GM19372 (cell line): ENCODE measurements around the gene GABARAPL2.
"Not testable (repeated sequence)": the region's sequence is repeated elsewhere in the genome, so short reads cannot be mapped to it uniquely, and the experiment has no call there.

ENCODE experiments used
- ATAC-seq: cut with Tn5 transposase; IDR thresholded peaks from one replicate; pipeline ENCODE4 v1.9.1; 2021; ENCODE audit warnings: mild to moderate bottlenecking, low read depth, moderate library complexity; ENCODE audit not compliant: unreplicated experiment

The GABARAPL2 gene

DNA sequence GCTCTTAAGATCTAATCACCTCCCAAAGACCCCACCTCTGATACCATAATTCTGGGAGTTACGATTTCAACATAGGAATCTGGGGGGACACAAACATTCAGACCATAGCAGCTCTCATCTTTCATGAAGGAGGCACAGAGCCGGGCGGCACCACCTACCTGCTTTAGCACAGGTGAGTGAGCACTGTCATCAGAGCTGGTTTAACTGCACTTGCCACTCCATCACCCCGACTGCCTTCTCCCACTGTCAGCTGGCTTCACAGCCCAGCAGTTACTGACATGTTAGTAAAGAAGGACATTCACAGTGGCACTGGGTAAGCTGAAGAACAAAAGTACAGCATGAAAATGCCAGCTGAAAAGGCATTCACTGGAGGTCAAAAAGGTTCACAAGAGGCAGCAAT lies 22.5 kb downstream of the GABARAPL2 start:
- ATAC-seq, result no peak

DNA sequence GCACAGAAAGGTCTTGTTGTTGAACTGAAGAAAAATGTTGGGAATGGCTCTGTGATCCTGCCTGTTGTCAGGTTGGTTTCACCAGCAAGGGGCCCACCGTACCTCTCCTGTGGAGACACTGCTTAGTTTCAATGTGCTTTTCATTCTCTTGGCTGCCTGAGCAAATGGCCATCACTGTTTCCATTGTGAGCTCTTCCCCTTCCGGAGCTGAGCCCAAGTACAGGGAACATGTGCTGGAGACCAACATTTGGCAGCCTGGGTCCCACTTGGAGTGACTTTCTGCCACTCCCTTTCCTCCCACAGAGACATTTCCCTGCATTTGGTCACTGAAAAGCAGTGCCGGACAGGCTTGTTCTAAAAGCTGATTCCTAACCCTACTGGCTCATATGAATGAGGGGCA lies 23.1 kb downstream of the GABARAPL2 start:
- no peak for ATAC-seq

DNA sequence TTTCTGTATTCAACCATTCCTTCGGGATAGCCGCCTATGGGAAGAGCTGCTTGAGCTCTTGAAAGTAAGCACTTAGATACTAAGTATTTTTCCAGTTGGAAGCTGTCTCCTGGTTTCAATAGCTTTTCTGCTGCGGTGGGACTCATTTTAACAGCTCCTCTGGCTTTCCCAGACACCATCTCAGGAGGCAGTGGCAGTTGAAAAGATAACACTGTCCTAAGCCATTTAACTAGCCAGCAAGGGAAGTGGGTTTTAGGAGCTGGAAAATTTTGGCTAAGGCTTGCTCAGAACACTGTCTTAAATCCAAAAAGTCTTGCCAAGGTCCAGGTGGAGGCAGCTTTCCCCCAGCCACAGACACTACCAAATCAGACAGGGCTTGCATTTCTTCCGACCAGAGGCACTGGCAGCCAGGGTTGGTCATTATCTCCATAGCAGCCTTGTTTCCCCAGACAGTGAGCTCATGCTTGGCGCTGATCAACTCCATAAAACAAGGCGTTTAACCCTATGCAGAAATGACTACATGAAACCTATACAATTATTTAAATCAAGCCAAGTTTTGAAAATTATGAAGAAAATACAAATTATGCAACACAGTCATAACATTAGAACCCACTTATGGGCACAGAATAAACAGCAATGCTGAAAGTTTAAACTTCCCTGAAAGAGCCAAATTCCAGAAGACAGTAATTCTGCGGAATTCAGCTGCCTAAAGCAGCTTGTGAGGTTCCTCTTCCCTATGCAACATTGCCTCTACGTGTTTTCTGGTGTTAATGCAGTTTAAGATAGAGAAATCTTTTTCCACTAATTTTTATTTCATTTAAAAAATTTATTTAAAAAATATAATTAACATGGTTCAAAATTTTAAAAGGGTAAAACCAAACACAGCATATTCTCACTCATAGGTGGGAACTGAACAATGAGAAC lies 25.0 kb downstream of the GABARAPL2 start:
- ATAC-seq, result no peak

DNA sequence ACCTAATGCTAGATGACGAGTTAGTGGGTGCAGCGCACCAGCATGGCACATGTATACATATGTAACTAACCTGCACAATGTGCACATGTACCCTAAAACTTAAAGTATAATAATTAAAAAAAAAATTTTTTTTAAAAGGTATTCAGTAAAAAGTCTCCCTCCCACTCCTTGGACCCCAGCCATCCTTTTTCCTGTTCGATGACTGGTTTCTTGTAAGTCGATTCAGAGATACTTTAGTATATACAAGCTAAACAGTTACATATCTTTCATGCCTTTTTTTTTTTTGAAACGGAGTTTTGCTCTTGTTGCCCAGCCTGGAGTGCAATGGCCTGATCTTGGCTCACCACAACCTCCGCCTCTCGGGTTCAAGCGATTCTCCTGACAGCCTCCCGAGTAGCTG lies 25.7 kb downstream of the GABARAPL2 start:
- ATAC-seq, result not testable (repeated sequence)

DNA sequence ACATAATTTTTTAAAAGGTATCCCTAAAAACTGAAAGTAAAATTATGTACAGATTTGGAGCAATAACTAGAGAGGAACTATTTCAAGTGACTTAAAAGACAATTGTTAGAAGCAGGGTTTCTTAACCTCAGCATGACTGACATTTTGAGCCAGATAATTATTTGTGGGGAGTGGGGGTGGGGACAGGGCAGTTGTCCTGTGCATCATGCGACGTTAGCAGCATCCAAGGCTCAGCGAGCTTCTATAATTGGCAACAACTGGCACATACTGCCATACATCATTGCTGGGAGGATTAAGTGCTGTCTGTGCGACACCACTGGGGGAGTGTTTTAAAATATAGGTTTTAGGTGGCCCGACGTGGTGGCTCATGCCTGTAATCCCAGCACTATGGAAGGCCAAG lies 27.1 kb downstream of the GABARAPL2 start:
- no peak for ATAC-seq

DNA sequence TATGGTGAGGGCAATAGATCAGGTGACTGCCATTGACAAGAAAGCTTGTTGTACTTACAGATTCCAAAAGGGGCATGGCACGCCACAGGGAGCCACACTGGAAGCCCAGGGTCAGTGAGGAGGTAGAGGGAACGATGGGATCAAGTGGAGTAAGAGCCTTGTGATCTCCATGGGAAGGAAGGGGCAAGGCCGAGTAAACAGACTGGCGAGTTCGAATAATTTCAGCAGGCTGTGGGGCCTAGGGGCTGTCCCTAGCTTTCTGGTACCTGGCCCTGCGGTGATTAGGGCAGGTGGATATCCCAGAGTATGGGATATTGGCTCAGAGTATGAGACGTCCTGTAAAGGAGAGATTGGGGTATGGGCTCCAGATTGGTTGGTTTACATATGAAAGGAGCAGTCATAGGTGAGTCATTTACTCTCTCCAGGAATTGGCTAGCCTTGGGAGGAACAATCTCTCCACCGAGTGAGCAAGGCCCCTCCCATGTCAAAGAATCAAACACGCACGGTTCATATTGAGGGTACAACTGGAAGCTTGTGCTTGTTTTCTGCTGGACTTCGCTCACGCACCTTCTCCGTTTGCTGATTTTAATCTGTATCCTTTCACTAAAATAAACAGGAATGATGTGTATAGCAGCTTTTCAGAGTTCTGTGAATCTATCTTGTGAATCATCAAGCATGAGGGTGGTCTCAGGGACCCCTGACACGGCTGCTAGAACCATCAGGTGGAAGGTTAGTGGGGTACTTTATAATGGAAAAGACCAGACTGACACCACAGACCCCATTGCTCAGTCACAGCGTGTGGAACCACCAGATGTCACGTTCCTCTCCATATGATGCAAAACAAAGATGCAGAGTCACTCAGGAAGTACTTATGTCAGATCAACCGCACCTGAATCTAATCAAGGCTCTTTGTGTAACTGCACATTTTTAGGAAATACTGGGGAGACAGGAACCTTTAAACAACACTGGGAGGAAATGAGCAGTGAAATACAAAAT lies 27.9 kb downstream of the GABARAPL2 start:
- ATAC-seq, result no peak

DNA sequence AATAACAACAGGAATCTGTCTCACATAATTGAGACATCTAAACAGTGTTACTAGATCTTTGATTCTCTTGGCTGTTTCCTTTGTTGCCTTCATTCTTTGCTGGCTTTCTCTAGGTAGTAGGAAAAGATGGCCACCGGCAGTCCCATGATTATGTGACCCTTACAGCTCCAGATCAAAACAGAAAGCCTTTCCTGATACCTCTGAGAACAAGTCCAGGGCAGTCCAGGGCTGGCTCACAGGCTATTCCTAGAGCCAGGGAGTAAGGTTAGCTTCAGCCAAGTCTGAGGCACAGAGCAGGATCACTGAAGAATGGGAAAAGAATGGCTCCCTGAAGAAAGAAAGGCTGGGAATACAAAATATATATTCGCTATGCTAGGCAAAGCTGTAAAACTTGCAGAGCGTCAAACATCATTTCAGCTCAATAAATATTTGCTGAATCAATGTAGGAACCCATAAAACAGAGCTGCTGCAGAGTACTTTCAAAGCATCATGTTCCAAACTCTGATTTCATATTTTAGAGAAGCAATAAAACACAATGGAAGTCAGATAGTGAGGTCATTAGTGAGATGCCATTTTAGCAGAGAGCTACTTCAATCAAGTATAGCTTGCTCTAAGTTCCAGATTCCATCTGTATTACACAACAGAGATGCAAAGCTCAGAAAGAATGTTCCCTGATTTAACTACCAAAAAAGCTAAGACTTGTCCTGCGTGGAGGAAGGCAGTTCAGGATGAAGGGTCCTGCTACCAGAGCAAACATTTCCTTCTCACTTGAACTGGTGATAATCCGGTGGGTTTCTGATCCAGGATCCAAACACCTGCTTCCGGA lies 33.5 kb downstream of the GABARAPL2 start:
- no peak for ATAC-seq

DNA sequence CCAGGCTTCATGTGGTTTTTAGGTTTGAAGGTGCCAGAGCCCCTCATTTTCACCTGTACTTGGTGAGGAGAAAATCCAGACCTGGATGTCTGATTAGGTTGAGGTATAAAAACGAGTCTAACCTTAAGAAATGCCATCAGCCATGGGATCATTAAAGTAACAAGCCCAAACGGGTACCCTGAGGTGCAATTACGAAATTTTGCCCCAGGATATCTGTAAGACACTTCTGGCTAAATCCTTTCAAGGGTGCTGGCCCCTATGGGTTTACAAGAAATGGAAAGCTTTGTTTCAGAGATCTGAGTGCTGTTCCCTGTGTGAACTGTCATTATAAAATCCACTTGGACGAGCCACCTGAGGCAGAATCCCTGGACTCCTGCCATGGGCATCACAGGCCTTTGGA lies 37.1 kb downstream of the GABARAPL2 start:
- ATAC-seq, result no peak

DNA sequence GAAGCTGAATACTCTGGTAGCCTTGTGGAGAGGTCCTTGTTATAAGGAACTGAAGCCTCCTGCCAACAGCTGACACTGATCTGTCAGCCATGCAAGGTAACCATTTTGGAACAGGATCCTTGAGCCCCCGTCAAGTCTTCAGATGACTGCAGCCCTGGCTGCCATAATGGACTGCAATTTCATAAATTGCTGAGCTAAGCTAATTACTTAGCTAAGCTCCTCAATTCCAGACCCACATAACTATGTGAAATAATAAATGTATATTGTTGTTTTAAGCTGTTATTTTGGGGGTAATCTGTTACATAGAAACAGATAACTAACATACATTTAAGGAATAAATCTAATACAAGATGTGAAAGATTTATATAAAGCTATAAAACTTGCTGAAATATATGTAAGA lies 40.3 kb downstream of the GABARAPL2 start:
- no peak for ATAC-seq

DNA sequence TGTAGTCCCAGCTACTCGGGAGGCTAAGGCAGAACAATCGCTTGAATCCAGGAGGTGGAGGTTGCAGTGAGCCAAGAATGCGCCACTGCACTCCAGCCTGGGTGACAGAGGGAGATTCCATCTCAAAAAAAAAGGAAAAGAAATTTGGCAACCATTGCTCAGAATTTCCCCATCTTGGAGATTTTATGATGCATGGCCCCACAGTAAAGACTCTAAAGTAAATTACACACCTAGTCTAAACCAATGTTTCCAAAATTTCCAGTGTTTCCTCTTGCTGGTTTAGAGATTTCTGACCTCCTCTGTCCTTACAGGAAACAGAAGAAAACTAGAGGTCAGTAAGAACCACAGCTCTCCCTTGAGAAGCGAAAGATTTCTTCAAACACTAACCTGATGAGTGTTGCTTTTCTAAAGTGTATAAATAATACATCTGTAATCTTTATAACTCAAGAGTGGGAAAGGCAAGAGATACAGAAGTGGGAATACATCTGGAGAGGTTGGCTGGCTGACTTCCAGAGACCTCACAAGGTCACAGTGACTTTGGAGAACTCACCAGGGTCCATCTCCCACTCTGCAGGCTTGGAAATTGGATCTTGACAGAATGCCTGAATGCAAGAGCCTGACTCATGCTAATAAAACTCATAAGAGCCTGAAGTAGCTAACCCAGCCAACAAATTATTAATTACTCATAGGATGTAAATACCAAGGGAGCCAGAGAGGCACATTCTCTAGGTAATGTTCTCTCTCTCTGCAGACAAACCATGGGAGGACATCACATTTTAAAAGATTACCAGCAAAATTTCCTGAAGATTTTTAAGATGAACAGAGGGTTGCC lies 48.1 kb downstream of the GABARAPL2 start:
- ATAC-seq, result no peak

DNA sequence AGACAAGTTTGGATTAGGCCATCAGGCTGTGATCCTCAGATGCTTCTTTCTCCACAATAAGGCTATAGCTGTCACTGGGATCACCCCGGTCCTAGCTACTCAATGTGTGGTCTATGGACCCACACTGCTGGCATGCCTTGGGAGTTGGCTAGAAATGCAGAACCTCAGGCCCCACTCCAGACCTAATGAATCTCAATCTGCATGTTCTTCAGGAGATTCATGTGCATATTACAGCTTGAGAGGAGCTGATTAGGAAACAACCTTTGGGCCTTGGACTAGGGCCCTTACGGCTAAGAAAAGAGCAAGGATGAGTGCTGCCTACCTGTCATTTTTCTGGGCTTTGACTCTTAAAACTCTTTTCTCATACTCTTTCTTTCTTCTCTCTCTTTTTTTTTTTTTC lies 49.4 kb downstream of the GABARAPL2 start:
- ATAC-seq, result no peak

DNA sequence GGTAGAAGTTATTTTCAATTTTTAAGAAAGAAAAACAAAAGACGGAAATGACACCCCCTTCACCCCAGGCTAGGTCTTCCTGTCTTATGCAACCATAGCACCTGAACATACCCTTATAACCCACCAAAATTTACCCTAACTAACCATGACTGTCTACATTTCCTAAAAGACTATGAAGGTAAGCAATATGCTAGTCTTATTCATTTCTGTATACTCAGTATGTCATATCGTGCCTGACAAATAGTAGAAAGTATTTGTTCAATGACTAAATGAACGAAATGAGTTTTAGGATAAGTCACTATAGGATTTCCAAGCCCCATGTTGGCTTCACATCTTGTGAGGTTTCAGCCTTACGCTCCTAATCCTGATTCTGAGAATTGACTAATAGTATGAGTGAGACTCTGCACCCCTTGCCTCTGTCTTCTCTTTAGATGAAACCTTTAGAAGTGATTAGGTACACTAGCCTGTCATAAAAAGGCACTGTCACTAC lies 50.4 kb downstream of the GABARAPL2 start:
- no peak for ATAC-seq

DNA sequence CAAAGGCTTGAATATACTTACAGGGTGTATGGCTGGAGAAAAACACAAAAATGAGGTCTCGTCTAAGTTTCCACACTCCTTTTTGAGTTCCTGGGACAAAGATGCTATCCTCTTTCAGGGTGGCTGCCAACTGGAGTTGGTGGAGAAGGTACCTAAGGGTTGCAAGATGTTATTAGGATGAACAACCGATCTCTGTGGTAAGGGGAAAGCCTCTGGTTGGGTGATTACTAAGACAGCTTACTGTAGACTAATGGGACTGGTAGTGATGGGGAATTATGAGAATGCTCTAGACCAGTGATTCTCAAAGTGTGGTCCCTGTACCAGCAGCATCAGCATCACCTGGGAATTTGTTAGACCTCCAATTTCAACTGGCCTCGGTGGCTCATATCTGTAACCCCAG lies 50.9 kb downstream of the GABARAPL2 start:
- ATAC-seq, result no peak

DNA sequence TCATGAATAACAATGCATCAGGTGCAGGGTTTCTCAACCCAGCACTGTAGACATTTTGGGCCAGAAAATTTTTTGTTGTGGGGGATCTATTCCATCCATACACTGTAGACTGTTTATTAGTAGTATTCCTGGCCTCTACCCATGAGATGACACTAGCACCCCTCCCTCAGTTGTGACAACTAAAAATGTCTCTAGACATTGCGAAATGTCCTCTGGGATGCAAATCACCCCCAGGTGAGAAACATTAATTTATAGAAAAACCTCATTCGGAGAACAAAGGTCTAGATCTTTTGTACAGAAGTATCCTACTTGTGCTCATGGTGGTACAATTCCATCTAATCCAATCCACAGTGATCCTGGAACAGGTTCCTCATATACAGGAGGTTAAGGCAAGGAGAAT lies 52.6 kb downstream of the GABARAPL2 start:
- no peak for ATAC-seq

DNA sequence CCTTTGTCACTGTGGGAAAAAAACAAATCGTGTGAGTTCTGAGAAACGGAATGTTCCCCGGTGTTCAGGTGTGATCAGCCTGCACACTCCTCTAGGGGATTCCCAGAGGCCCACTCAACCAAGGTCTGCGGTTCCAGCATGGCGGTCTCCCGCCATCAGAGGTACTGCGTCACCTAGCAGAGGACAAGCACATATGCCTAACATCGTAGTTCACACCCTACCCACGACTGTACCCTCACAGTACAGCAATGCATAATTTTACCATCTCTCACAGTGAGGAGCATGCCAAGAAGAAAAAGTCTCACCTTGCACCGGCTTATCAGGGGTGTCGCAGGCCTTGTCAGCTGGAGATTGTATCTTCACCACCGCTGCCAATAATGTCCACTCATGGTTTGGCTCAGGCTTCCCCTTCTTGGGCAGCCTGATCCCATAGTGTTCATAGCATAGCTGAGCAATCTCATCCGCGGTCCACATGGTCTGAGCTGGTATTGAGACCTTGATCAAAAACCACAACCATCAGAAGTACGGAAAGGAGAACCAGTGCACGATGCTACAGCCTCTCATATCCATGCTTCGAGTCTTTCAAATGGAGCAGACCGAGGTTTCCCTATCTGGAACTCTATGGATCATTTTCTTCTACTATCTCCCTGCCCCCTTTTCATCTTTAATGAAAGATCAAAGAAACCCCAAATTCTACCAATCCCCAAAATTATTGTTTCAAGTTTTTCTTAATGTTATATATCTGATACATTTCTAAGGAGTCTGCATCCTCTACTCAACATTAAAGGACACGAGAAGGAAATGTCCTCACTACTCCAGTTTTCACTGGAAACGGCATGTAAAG lies 54.4 kb downstream of the GABARAPL2 start:
- ATAC-seq, result no peak

DNA sequence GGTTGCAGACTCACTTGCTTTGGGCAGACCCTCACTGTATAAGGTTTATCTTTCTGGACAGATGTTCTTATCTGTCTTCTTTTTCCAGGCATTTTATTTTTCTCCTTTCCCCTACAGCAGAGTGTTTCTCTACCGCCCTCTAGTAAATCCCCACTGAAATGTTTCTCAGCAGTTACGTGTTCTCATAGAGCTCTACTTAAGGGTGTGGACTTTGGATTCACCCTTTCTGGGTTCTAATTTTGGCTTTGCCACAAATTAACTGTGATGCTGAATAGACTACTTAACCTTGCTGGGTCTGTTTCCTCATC lies 54.9 kb downstream of the GABARAPL2 start:
- ATAC-seq, result no peak

DNA sequence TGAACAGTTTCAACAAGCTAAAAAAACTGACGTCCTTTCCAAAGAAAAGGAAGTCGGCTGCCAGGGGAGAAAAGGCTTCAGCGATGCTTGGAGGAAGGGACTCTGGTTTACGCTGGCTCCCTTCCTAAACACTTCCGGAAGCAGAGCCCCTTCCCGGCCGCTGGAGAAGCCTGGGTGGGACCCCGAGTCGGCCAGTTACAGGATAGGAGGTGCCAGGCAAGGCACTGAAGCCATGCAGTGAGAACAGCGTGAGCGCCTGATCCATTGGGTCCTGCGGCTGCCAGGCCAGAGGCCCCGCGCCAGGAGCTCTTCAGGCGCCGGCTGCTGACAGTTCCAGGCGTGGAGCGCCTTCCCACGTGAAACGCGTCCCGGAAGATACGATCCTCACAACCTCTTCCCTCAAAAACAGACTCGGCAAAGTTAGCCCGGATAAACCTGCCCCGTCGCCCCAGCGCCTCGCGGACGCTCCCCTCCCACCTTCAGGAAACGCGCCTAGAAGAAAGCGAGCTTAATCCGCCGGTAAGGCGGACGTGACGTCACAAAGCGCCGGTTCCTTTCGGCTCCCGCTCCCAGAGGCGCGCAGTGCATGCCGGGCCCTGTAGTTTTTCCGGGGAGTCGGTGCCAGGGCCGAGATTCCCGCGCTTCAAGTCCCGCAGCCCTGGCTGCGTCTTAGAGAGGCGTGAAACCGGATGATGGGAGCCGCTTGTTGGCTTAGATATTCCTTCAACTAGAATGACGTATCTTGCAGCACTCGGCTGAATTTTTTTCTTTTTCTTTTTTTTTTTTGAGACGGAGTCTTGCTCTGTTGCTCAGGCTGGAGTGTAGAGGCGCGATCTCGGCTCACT lies 56.8 kb downstream of the GABARAPL2 start, which contains the start of gene ADAT1:
Gene ADAT1, minus strand, starts transcription at position 521 of the 845 bp plus-strand sequence. CDS start 2,482 bp downstream, outside the sequence.
- peak; percentile 91 for ATAC-seq

DNA sequence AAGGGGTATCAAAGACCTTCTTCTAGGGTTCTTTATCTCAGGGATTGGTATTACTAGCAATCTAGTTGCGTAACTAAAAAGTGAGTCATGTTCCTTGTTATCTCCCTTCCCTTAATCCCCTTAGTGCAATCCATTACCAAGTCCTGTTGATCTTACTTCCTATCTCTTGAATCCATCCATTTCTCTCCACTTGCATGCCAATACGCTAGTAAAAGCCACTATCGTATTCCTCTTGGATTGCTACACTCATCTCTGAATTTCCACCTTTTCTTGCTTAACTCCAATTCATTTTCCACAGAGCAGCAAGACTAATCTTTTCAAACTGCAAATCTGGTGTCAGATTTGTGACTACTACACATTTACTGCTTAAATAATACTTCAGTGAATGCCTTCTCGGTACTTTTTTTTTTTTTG lies 58.7 kb downstream of the GABARAPL2 start:
- no peak for ATAC-seq
